Body of pancreas (tissue), 4 donors: ENCODE measurements around the gene TPSB2.

ENCODE experiments used
- CTCF ChIP-seq, 7 experiments: fragments of 450-650 bp in 4 of 7; fragments of 200-600 bp in 3 of 7; sonication (generic) in 3 of 7; IDR thresholded peaks; one replicate each; pipeline ENCODE4 v1.5.1; 2016 to 2019; ENCODE audit warnings: antibody characterized with exemption in 7 of 7
- POLR2A ChIP-seq, 3 donors: fragments of 450-650 bp; IDR thresholded peaks; one replicate each; pipeline ENCODE4 v1.6.1; 2016; ENCODE audit warnings: antibody characterized with exemption in 3 of 3, mild to moderate bottlenecking in 2 of 3

DNA sequence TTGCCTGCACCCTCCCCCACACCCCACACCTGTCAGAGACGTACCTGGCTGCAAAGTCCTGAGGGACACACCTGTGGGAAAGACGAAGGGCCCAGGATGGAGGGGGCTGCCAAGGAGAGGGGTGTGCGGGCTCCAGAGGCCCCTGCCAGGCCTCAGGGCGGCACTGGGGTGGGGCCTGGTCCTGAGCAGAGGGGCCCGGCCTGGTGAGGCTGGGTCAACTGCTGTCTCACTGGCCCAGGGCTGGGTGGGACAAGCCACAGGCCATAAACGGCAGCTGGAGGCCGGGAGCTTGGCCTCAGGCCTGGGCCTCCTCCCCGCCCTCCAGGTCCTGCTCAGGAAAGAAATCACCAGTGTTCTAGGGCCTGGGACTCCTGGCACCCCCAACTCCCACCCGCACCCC is 5.4 kb downstream of the TPSB2 start:
- no peak for TF ChIP-seq POLR2A (IDR thresholded peaks at IDR 0.05)
- TF ChIP-seq CTCF (IDR thresholded peaks at IDR 0.05), result no peak
